NCI-H2029 treated with DMSO at 0.1 percent for 48 hours (cell line): ENCODE measurements around the gene FAAH.
"Not testable (repeated sequence)": the region's sequence is repeated elsewhere in the genome, so short reads cannot be mapped to it uniquely, and the experiment has no call there.

Source experiments
- DNase-seq: peaks from one replicate; lab custom pipeline; 2025; lab: John Stamatoyannopoulos, UW

FAAH gene

GRCh38 chr1:46394108-46394871 lies at the start of gene FAAH:
Gene FAAH (plus strand): TSS chr1:46394317. CDS start chr1:46394349, 32 bp downstream.
- DNase-seq = peak; percentile 80

GRCh38 chr1:46344481-46344880 lies 49.6 kb upstream of the FAAH start:
- no peak for DNase-seq

- no peak for DNase-seq
Measured at GRCh38 chr1:46345281-46345680, 48.8 kb upstream of the FAAH start.

- DNase-seq = no peak
Measured at GRCh38 chr1:46352363-46352762, 41.8 kb upstream of the FAAH start.

- not testable (repeated sequence) for DNase-seq
Measured at GRCh38 chr1:46355920-46356319, 38.2 kb upstream of the FAAH start.

- no peak for DNase-seq
Measured at GRCh38 chr1:46362158-46362557, 32.0 kb upstream of the FAAH start.

- DNase-seq = no peak
Measured at GRCh38 chr1:46363121-46363520, 31.0 kb upstream of the FAAH start.

GRCh38 chr1:46364612-46365011 lies 29.5 kb upstream of the FAAH start:
- no peak for DNase-seq

- not testable (repeated sequence) for DNase-seq
Measured at GRCh38 chr1:46365796-46366195, 28.3 kb upstream of the FAAH start.

- no peak for DNase-seq
Measured at GRCh38 chr1:46367072-46367471, 27.0 kb upstream of the FAAH start.

- not testable (repeated sequence) for DNase-seq
Measured at GRCh38 chr1:46367701-46368100, 26.4 kb upstream of the FAAH start.

GRCh38 chr1:46368791-46369190 lies 25.3 kb upstream of the FAAH start:
- DNase-seq = no peak

- no peak for DNase-seq
Measured at GRCh38 chr1:46369542-46370213, 24.4 kb upstream of the FAAH start.

GRCh38 chr1:46370214-46370633 lies 23.9 kb upstream of the FAAH start:
- no peak for DNase-seq

- DNase-seq = no peak
Measured at GRCh38 chr1:46372431-46372830, 21.7 kb upstream of the FAAH start.

- DNase-seq = no peak
Measured at GRCh38 chr1:46379996-46380395, 14.1 kb upstream of the FAAH start.

- DNase-seq = no peak
Measured at GRCh38 chr1:46380508-46380907, 13.6 kb upstream of the FAAH start.

- no peak for DNase-seq
Measured at GRCh38 chr1:46393510-46393909, 607 bp upstream of the FAAH start.

- no peak for DNase-seq
Measured at GRCh38 chr1:46394872-46395465, 852 bp downstream of the FAAH start.

GRCh38 chr1:46396441-46397398 lies 2.6 kb downstream of the FAAH start:
- DNase-seq = peak; percentile 89

GRCh38 chr1:46399307-46399706 lies 5.2 kb downstream of the FAAH start:
- no peak for DNase-seq

- no peak for DNase-seq
Measured at GRCh38 chr1:46400421-46400820, 6.3 kb downstream of the FAAH start.
